GM18873 (cell line): ENCODE data around the gene ARHGEF12.

Experiments
- ATAC-seq: cut with Tn5 transposase; IDR thresholded peaks from one replicate; pipeline ENCODE4 v1.9.1; 2021; ENCODE audit warnings: mild to moderate bottlenecking, moderate library complexity, moderate number of reproducible peaks; ENCODE audit not compliant: unreplicated experiment, low FRiP score

ARHGEF12 gene

GRCh38 chr11:120383518-120384155 is 47.4 kb downstream of the ARHGEF12 start:
- no peak for ATAC-seq

GRCh38 chr11:120384476-120384875 is 48.3 kb downstream of the ARHGEF12 start:
- no peak for ATAC-seq

GRCh38 chr11:120385110-120385509 is 48.9 kb downstream of the ARHGEF12 start:
- no peak for ATAC-seq

- no peak for ATAC-seq
These were observed 49.4 kb downstream of the ARHGEF12 start for GRCh38 chr11:120385655-120386054.

GRCh38 chr11:120386318-120386717 is 50.1 kb downstream of the ARHGEF12 start:
- no peak for ATAC-seq

GRCh38 chr11:120386774-120387371 is 50.7 kb downstream of the ARHGEF12 start:
- ATAC-seq: no peak

GRCh38 chr11:120388261-120388660 is 52.0 kb downstream of the ARHGEF12 start:
- no peak for ATAC-seq

GRCh38 chr11:120389693-120390584 is 53.7 kb downstream of the ARHGEF12 start:
- no peak for ATAC-seq

GRCh38 chr11:120390585-120390922 is 54.3 kb downstream of the ARHGEF12 start:
- no peak for ATAC-seq

- no peak for ATAC-seq
These were observed 55.1 kb downstream of the ARHGEF12 start for GRCh38 chr11:120391292-120391691.

- ATAC-seq: no peak
These were observed 55.6 kb downstream of the ARHGEF12 start for GRCh38 chr11:120391854-120392253.

- no peak for ATAC-seq
These were observed 56.1 kb downstream of the ARHGEF12 start for GRCh38 chr11:120392314-120392713.

- no peak for ATAC-seq
These were observed 56.6 kb downstream of the ARHGEF12 start for GRCh38 chr11:120392793-120393192.

GRCh38 chr11:120394119-120394518 is 57.9 kb downstream of the ARHGEF12 start:
- ATAC-seq: no peak

- ATAC-seq: no peak
These were observed 59.6 kb downstream of the ARHGEF12 start for GRCh38 chr11:120395778-120396177.

GRCh38 chr11:120398132-120398531 is 61.9 kb downstream of the ARHGEF12 start:
- no peak for ATAC-seq

GRCh38 chr11:120399307-120399706 is 63.1 kb downstream of the ARHGEF12 start:
- no peak for ATAC-seq

GRCh38 chr11:120400564-120401364 is 64.6 kb downstream of the ARHGEF12 start:
- ATAC-seq: no peak

GRCh38 chr11:120401506-120401905 is 65.3 kb downstream of the ARHGEF12 start:
- no peak for ATAC-seq

- no peak for ATAC-seq
These were observed 67.8 kb downstream of the ARHGEF12 start for GRCh38 chr11:120403966-120404365.

- no peak for ATAC-seq
These were observed 68.3 kb downstream of the ARHGEF12 start for GRCh38 chr11:120404495-120404894.
